Right ventricle myocardium inferior (tissue), 1 donor: ENCODE measurements around the gene DKC1. TPM values are rescaled to one million over a fixed set of nuclear protein-coding genes. Genes with fewer than 3 reads are reported as not detected.

Experiments used
- ATAC-seq: fragments of 200-7000 bp; cut with Tn5 transposase; one replicate; pipeline ENCODE4 v1.9.1; 2020; ENCODE audit warnings: mild to moderate bottlenecking, moderate library complexity
- DNase-seq: peaks from one replicate; pipeline ENCODE4 v3.0.0; 2021; ENCODE audit errors: missing footprints
- intact Hi-C: fragments of 100-400 bp; cut with DNase I; formaldehyde crosslinking; loops from one replicate; pipeline ENCODE4 v1.11.0; 2022
- long read RNA-seq: library from polyadenylated mRNA; unstranded; transcript quantifications from one replicate; pipeline ENCODE4 v2.0.0, GENCODE V29; 2021
- total RNA-seq: library from RNA; stranded (reverse); fragmentation: NEBNext Ultra II Directional; extraction: Animal tissue kit (Norgen Biotek cat#: 25700); gene quantifications from one replicate; pipeline ENCODE4 v1.2.1, GENCODE V29; 2021
- donor health status: DM: no; HTN: yes; CAD: no; lungs with severe emphysema.

The DKC1 gene
- total RNA-seq, result 19.7 TPM
- long read RNA-seq, transcript DKC1-201 (15 exons, 2,577 nt), result major isoform, 21 of 25 reads
- long read RNA-seq, partial matches to known transcripts, result 2 of 25 reads
- long read RNA-seq, other reads (novel, unspliced or antisense), result 2 of 25 reads

- intact Hi-C loops, result no loop called here
- ATAC-seq, result peak; percentile 99
Observed at GRCh38 chrX:154762537-154763296, at the start of gene DKC1. TSS of gene DKC1 (plus strand) at chrX:154762864. CDS start at chrX:154762966, 102 bp downstream.

GRCh38 chrX:154714925-154715324 is 47.7 kb upstream of the DKC1 start:
- intact Hi-C loops, result loop anchor here (5.0 kb wide), 1 partner anchor 37 kb away; the partner anchor contains the start of gene GAB3
- peak; percentile 71 for ATAC-seq

More at GRCh38 chrX:154762537-154763296, at the start of gene DKC1:
- DNase-seq, result peak; percentile 98

GRCh38 chrX:154715825-154716224 is 46.8 kb upstream of the DKC1 start:
- intact Hi-C loops, result loop anchor here (5.0 kb wide), 1 partner anchor 36 kb away; the partner anchor contains the start of gene GAB3
- ATAC-seq, result no peak
- no peak for DNase-seq

More at GRCh38 chrX:154714925-154715324, 47.7 kb upstream of the DKC1 start:
- DNase-seq, result no peak

- DNase-seq, result no peak
- no peak for ATAC-seq
- intact Hi-C loops, result loop anchor here (5.0 kb wide), 1 partner anchor 34 kb away; the partner anchor contains the start of gene GAB3
Observed at GRCh38 chrX:154717824-154718223, 44.8 kb upstream of the DKC1 start.

GRCh38 chrX:154718616-154719015 is 44.0 kb upstream of the DKC1 start:
- DNase-seq (no peak), ATAC-seq (no peak)
- intact Hi-C loops, result loop anchor here (5.0 kb wide), 1 partner anchor 34 kb away; the partner anchor contains the start of gene GAB3

- DNase-seq (no peak), ATAC-seq (no peak)
- intact Hi-C loops, result loop anchor here (5.0 kb wide), 1 partner anchor 33 kb away; the partner anchor contains the start of gene GAB3
Observed at GRCh38 chrX:154719132-154719675, 43.5 kb upstream of the DKC1 start.

- ATAC-seq, result no peak
- intact Hi-C loops, result no loop called here
Observed at GRCh38 chrX:154720067-154720466, 42.6 kb upstream of the DKC1 start.

GRCh38 chrX:154721155-154721554 is 41.5 kb upstream of the DKC1 start:
- intact Hi-C loops, result no loop called here
- DNase-seq (no peak), ATAC-seq (no peak)

More at GRCh38 chrX:154720067-154720466, 42.6 kb upstream of the DKC1 start:
- DNase-seq, result no peak

- ATAC-seq (no peak), DNase-seq (no peak)
- intact Hi-C loops, result no loop called here
Observed at GRCh38 chrX:154724993-154725756, 37.5 kb upstream of the DKC1 start.

GRCh38 chrX:154727418-154727817 is 35.2 kb upstream of the DKC1 start:
- DNase-seq (no peak), ATAC-seq (no peak)
- intact Hi-C loops, result no loop called here

GRCh38 chrX:154727871-154728270 is 34.8 kb upstream of the DKC1 start:
- DNase-seq (peak; percentile 68), ATAC-seq (peak; percentile 52)
- intact Hi-C loops, result no loop called here

GRCh38 chrX:154728431-154729190 is 34.1 kb upstream of the DKC1 start:
- DNase-seq (no peak), ATAC-seq (no peak)
- intact Hi-C loops, result no loop called here

- intact Hi-C loops, result no loop called here
- ATAC-seq, result peak; percentile 59
- DNase-seq, result no peak
Observed at GRCh38 chrX:154729439-154729838, 33.2 kb upstream of the DKC1 start.

GRCh38 chrX:154730253-154730891 is 32.3 kb upstream of the DKC1 start:
- intact Hi-C loops, result no loop called here
- ATAC-seq (peak; percentile 18), DNase-seq (no peak)

- DNase-seq (no peak), ATAC-seq (no peak)
- intact Hi-C loops, result no loop called here
Observed at GRCh38 chrX:154731184-154731583, 31.5 kb upstream of the DKC1 start.

- ATAC-seq (peak; percentile 45), DNase-seq (no peak)
- intact Hi-C loops, result no loop called here
Observed at GRCh38 chrX:154731881-154732280, 30.8 kb upstream of the DKC1 start.

GRCh38 chrX:154732421-154733065 is 30.1 kb upstream of the DKC1 start:
- intact Hi-C loops, result no loop called here
- no peak for DNase-seq
- ATAC-seq, result no peak

- intact Hi-C loops, result no loop called here
- DNase-seq (no peak), ATAC-seq (no peak)
Observed at GRCh38 chrX:154733066-154733425, 29.6 kb upstream of the DKC1 start.
